ENCODE data around the gene NMRAL1.

GRCh38 chr16:4520913-4521312 lies 46.5 kb upstream of the NMRAL1 start:
- TF ChIP-seq POLR2AphosphoS5 (IDR thresholded peaks at IDR 0.05) (no peak), POLR2A (IDR thresholded peaks at IDR 0.05) (no peak)

Measured in spleen (tissue), 3 donors.